SW 1271 (cell line): ENCODE measurements around the gene NKX2-2.

Source experiments
- DNase-seq, 2 experiments: peaks; one replicate each; lab custom pipeline; 2025; lab: John Stamatoyannopoulos, UW

The NKX2-2 gene

GRCh38 chr20:21521596-21522480 lies 8.0 kb upstream of the NKX2-2 start:
- DNase-seq: no peak

GRCh38 chr20:21520702-21521595 lies 7.1 kb upstream of the NKX2-2 start:
- DNase-seq: no peak

GRCh38 chr20:21519136-21519584 lies 5.3 kb upstream of the NKX2-2 start:
- DNase-seq: no peak

GRCh38 chr20:21518292-21518991 lies 4.6 kb upstream of the NKX2-2 start:
- no peak for DNase-seq

GRCh38 chr20:21517566-21518277 lies 3.9 kb upstream of the NKX2-2 start:
- DNase-seq: no peak

GRCh38 chr20:21516861-21517565 lies 3.1 kb upstream of the NKX2-2 start:
- DNase-seq: no peak

GRCh38 chr20:21516180-21516567 lies 2.3 kb upstream of the NKX2-2 start:
- DNase-seq: no peak

GRCh38 chr20:21515300-21516179 lies 1.7 kb upstream of the NKX2-2 start:
- no peak for DNase-seq

- DNase-seq: no peak
Measured at GRCh38 chr20:21514553-21515251, 838 bp upstream of the NKX2-2 start.

- DNase-seq: no peak
Measured at GRCh38 chr20:21513181-21513663, 642 bp downstream of the NKX2-2 start.

- DNase-seq: no peak
Measured at GRCh38 chr20:21512634-21513180, 1.2 kb downstream of the NKX2-2 start.

- DNase-seq: no peak
Measured at GRCh38 chr20:21511850-21512633, 1.8 kb downstream of the NKX2-2 start.

GRCh38 chr20:21511485-21511849 lies 2.4 kb downstream of the NKX2-2 start:
- no peak for DNase-seq

- no peak for DNase-seq
Measured at GRCh38 chr20:21510414-21511384, 3.2 kb downstream of the NKX2-2 start.

GRCh38 chr20:21509597-21510371 lies 4.1 kb downstream of the NKX2-2 start:
- DNase-seq: no peak

- DNase-seq: no peak
Measured at GRCh38 chr20:21509079-21509596, 4.7 kb downstream of the NKX2-2 start.
